Activated naive CD8-positive, alpha-beta T cell treated with anti-CD3 and anti-CD28 coated beads, Interleukin-2, amount 50 U/mL, for 24 hours (primary cell): ENCODE results near the gene SCNM1.
"Not testable (repeated sequence)": the region's sequence is repeated elsewhere in the genome, so short reads cannot be mapped to it uniquely, and the experiment has no call there.

Experiments used
- ATAC-seq: fragments of 150-1000 bp; cut with Tn5 transposase; one replicate; pipeline ENCODE4 v1.10.0; 2021
- DNase-seq: peaks from one replicate; pipeline ENCODE4 v3.0.0; 2021
- H3K27ac Mint-ChIP-seq: one replicate; pipeline ENCODE4 v1.8.0; 2021; ENCODE audit warnings: mild to moderate bottlenecking, mixed read lengths
- H3K27me3 Mint-ChIP-seq: one replicate; pipeline ENCODE4 v1.8.0; 2021; ENCODE audit warnings: mixed read lengths
- H3K36me3 Mint-ChIP-seq: one replicate; pipeline ENCODE4 v1.8.0; 2021; ENCODE audit warnings: low read depth, mixed read lengths
- H3K4me1 Mint-ChIP-seq: one replicate; pipeline ENCODE4 v1.8.0; 2021; ENCODE audit warnings: mixed read lengths
- H3K4me3 Mint-ChIP-seq: one replicate; pipeline ENCODE4 v1.8.0; 2021; ENCODE audit warnings: mild to moderate bottlenecking, moderate library complexity, mixed read lengths
- H3K9me3 Mint-ChIP-seq: one replicate; pipeline ENCODE4 v1.8.0; 2021; ENCODE audit warnings: mixed read lengths

The SCNM1 gene

GRCh38 chr1:151165281-151165737, 635 bp upstream of the SCNM1 start:
- Mint-ChIP-seq H3K27ac (peak overlapping the region; percentile 100), H3K36me3 (peaks cover 59% of the 10 kb centered on the region), H3K27me3 (peaks cover 3% of the 10 kb centered on the region), H3K4me3 (peak overlapping the region; percentile 100), H3K4me1 (peaks cover 61% of the 10 kb centered on the region), H3K9me3 (peaks cover 4% of the 10 kb centered on the region)
- no peak for DNase-seq
- ATAC-seq = no peak

GRCh38 chr1:151166505-151166956, 587 bp downstream of the SCNM1 start:
- no peak for ATAC-seq

GRCh38 chr1:151167116-151167515, 1.2 kb downstream of the SCNM1 start:
- H3K36me3 Mint-ChIP-seq = peaks cover 48% of the 10 kb centered on the region
- H3K4me1 Mint-ChIP-seq = peaks cover 47% of the 10 kb centered on the region
- peaks cover 3% of the 10 kb centered on the region for H3K27me3 Mint-ChIP-seq

More at GRCh38 chr1:151166505-151166956, 587 bp downstream of the SCNM1 start:
- no peak for DNase-seq
- peaks cover 53% of the 10 kb centered on the region for H3K4me1 Mint-ChIP-seq
- H3K9me3 Mint-ChIP-seq = peaks cover 4% of the 10 kb centered on the region
- peak overlapping the region; percentile 100 for H3K27ac Mint-ChIP-seq
- peaks cover 3% of the 10 kb centered on the region for H3K27me3 Mint-ChIP-seq
- peak overlapping the region; percentile 100 for H3K4me3 Mint-ChIP-seq
- peaks cover 52% of the 10 kb centered on the region for H3K36me3 Mint-ChIP-seq

GRCh38 chr1:151171190-151171589, 5.2 kb downstream of the SCNM1 start:
- Mint-ChIP-seq H3K27me3 (no peaks in the 10 kb centered on the region), H3K9me3 (no peaks in the 10 kb centered on the region), H3K27ac (peak overlapping the region; percentile 24), H3K4me3 (no peak overlapping the region), H3K4me1 (peaks cover 19% of the 10 kb centered on the region), H3K36me3 (peaks cover 37% of the 10 kb centered on the region)
- DNase-seq = no peak
- ATAC-seq = no peak

More at GRCh38 chr1:151167116-151167515, 1.2 kb downstream of the SCNM1 start:
- no peak for DNase-seq
- peaks cover 4% of the 10 kb centered on the region for H3K9me3 Mint-ChIP-seq
- peak overlapping the region; percentile 100 for H3K27ac Mint-ChIP-seq
- ATAC-seq = no peak
- H3K4me3 Mint-ChIP-seq = peak overlapping the region; percentile 100

- no peaks in the 10 kb centered on the region for H3K27me3 Mint-ChIP-seq
- ATAC-seq = no peak
- DNase-seq = no peak
- H3K36me3 Mint-ChIP-seq = peaks cover 27% of the 10 kb centered on the region
- no peaks in the 10 kb centered on the region for H3K4me1 Mint-ChIP-seq
- H3K4me3 Mint-ChIP-seq = no peak overlapping the region
- H3K9me3 Mint-ChIP-seq = no peaks in the 10 kb centered on the region
- no peak overlapping the region for H3K27ac Mint-ChIP-seq
Observed at GRCh38 chr1:151175041-151175741, 9.2 kb downstream of the SCNM1 start.

GRCh38 chr1:151175863-151176262, 9.9 kb downstream of the SCNM1 start, which contains the start of gene TMOD4:
Gene TMOD4, minus strand, starts transcription at chr1:151175981. Its CDS starts 1,106 bp downstream, at chr1:151174875.
- no peak for DNase-seq
- peaks cover 29% of the 10 kb centered on the region for H3K36me3 Mint-ChIP-seq
- H3K27me3 Mint-ChIP-seq = no peaks in the 10 kb centered on the region
- H3K27ac Mint-ChIP-seq = peak within 1 kb of the TSS; percentile 57
- H3K9me3 Mint-ChIP-seq = no peaks in the 10 kb centered on the region
- H3K4me1 Mint-ChIP-seq = no peaks in the 10 kb centered on the region
- H3K4me3 Mint-ChIP-seq = no peak within 1 kb of the TSS
- peak; percentile 42 for ATAC-seq

- DNase-seq (no peak), ATAC-seq (no peak)
- no peaks in the 10 kb centered on the region for H3K27me3 Mint-ChIP-seq
- peaks cover 32% of the 10 kb centered on the region for H3K36me3 Mint-ChIP-seq
- H3K9me3 Mint-ChIP-seq = no peaks in the 10 kb centered on the region
- H3K27ac Mint-ChIP-seq = peak overlapping the region; percentile 57
- H3K4me1 Mint-ChIP-seq = no peaks in the 10 kb centered on the region
- no peak overlapping the region for H3K4me3 Mint-ChIP-seq
Observed at GRCh38 chr1:151176514-151177045, 10.6 kb downstream of the SCNM1 start.

GRCh38 chr1:151184211-151184610, 18.3 kb downstream of the SCNM1 start:
- H3K4me3 Mint-ChIP-seq = no peak overlapping the region
- H3K4me1 Mint-ChIP-seq = peaks cover 16% of the 10 kb centered on the region
- no peaks in the 10 kb centered on the region for H3K27me3 Mint-ChIP-seq
- no peaks in the 10 kb centered on the region for H3K9me3 Mint-ChIP-seq
- DNase-seq (no peak), ATAC-seq (no peak)
- H3K36me3 Mint-ChIP-seq = peaks cover 42% of the 10 kb centered on the region
- H3K27ac Mint-ChIP-seq = no peak overlapping the region

- H3K27ac Mint-ChIP-seq = no peak overlapping the region
- peaks cover 32% of the 10 kb centered on the region for H3K36me3 Mint-ChIP-seq
- ATAC-seq (no peak), DNase-seq (no peak)
- H3K9me3 Mint-ChIP-seq = no peaks in the 10 kb centered on the region
- H3K4me3 Mint-ChIP-seq = no peak overlapping the region
- H3K4me1 Mint-ChIP-seq = peaks cover 28% of the 10 kb centered on the region
- no peaks in the 10 kb centered on the region for H3K27me3 Mint-ChIP-seq
Observed at GRCh38 chr1:151187205-151187604, 21.3 kb downstream of the SCNM1 start.

- H3K27ac Mint-ChIP-seq = peak overlapping the region; percentile 94
- not testable (repeated sequence) for ATAC-seq
Observed at GRCh38 chr1:151188667-151189066, 22.7 kb downstream of the SCNM1 start.

GRCh38 chr1:151189637-151190445, 23.9 kb downstream of the SCNM1 start, which contains the start of gene VPS72:
Gene VPS72, minus strand, starts transcription at chr1:151190197. Its CDS starts 76 bp downstream, at chr1:151190121.
- peak; percentile 85 for DNase-seq
- Mint-ChIP-seq H3K4me1 (peaks cover 28% of the 10 kb centered on the region), H3K27ac (peak within 1 kb of the TSS; percentile 94), H3K9me3 (no peaks in the 10 kb centered on the region), H3K4me3 (peak within 1 kb of the TSS; percentile 94), H3K36me3 (peaks cover 11% of the 10 kb centered on the region), H3K27me3 (no peaks in the 10 kb centered on the region)
- peak; percentile 98 for ATAC-seq

More at GRCh38 chr1:151188667-151189066, 22.7 kb downstream of the SCNM1 start:
- not testable (repeated sequence) for H3K27me3 Mint-ChIP-seq, H3K9me3 Mint-ChIP-seq, DNase-seq
- H3K4me1 Mint-ChIP-seq = peaks cover 28% of the 10 kb centered on the region
- H3K36me3 Mint-ChIP-seq = peaks cover 20% of the 10 kb centered on the region
- H3K4me3 Mint-ChIP-seq = peak overlapping the region; percentile 94

GRCh38 chr1:151192047-151192446, 26.1 kb downstream of the SCNM1 start:
- Mint-ChIP-seq H3K27me3 (no peaks in the 10 kb centered on the region), H3K27ac (no peak overlapping the region), H3K4me3 (no peak overlapping the region), H3K4me1 (peaks cover 34% of the 10 kb centered on the region), H3K9me3 (no peaks in the 10 kb centered on the region), H3K36me3 (peaks cover 4% of the 10 kb centered on the region)
- no peak for DNase-seq
- ATAC-seq = no peak

- no peak for DNase-seq
- Mint-ChIP-seq H3K4me1 (peaks cover 35% of the 10 kb centered on the region), H3K9me3 (no peaks in the 10 kb centered on the region), H3K27me3 (peaks cover 1% of the 10 kb centered on the region), H3K27ac (no peak overlapping the region), H3K36me3 (peaks cover 4% of the 10 kb centered on the region), H3K4me3 (no peak overlapping the region)
- no peak for ATAC-seq
Observed at GRCh38 chr1:151193304-151193703, 27.4 kb downstream of the SCNM1 start.

- DNase-seq (no peak), ATAC-seq (no peak)
- Mint-ChIP-seq H3K4me1 (peaks cover 33% of the 10 kb centered on the region), H3K4me3 (no peak overlapping the region), H3K9me3 (no peaks in the 10 kb centered on the region), H3K27me3 (peaks cover 4% of the 10 kb centered on the region), H3K36me3 (peaks cover 8% of the 10 kb centered on the region), H3K27ac (no peak overlapping the region)
Observed at GRCh38 chr1:151193856-151194255, 27.9 kb downstream of the SCNM1 start.
